ENCODE measurements around the gene DCC. TPM values are rescaled to one million over a fixed set of nuclear protein-coding genes. Genes with fewer than 3 reads are reported as not detected.

Gene DCC
- total RNA-seq, 1 experiment from 2014 or later, result 0.39 TPM

- H3K9me3 Mint-ChIP-seq (ENCODE audit: unreplicated experiment), result no peaks in the 10 kb centered on the region
- POLR2A ChIA-PET, result interaction anchor here (0.6 kb wide), 1 partner anchor 8 kb away, joined by 3 read pairs; no protein-coding TSS in a partner anchor
- H3K4me3 ChIP-seq (ENCODE audit: low read depth, low read length), result no peak overlapping the region
- no peaks in the 10 kb centered on the region for H3K9me3 ChIP-seq
- CTCF ChIA-PET, result no interaction called here
- DNase-seq, result no peak
- TF ChIP-seq CTCF (IDR thresholded peaks at IDR 0.05; ENCODE audit: insufficient read depth in 1 of 2, low read depth in 1 of 2, low read length in 1 of 2, severe bottlenecking in 1 of 2, unreplicated experiment in 1 of 2), result no peak
- H3K27me3 Mint-ChIP-seq (ENCODE audit: insufficient read depth, unreplicated experiment), result no peaks in the 10 kb centered on the region
- H3K4me1 Mint-ChIP-seq (ENCODE audit: low read depth, unreplicated experiment), result no peaks in the 10 kb centered on the region
- H3K4me1 ChIP-seq, result no peaks in the 10 kb centered on the region
- no peaks in the 10 kb centered on the region for H3K36me3 Mint-ChIP-seq (ENCODE audit: insufficient read depth, unreplicated experiment)
- intact Hi-C loops (cut with micrococcal nuclease; ENCODE audit: unreplicated experiment), result no loop called here
- no peak overlapping the region for H3K4me3 Mint-ChIP-seq (ENCODE audit: unreplicated experiment)
- H3K27me3 ChIP-seq (replicated peaks; ENCODE audit: control insufficient read depth, insufficient read depth, low read length), result no peaks in the 10 kb centered on the region
- H3K27ac Mint-ChIP-seq (ENCODE audit: unreplicated experiment), result no peak overlapping the region
- no TSS peak for BruUV-seq (replicated peaks)
- no peaks in the 10 kb centered on the region for H3K36me3 ChIP-seq (ENCODE audit: control insufficient read depth, insufficient read depth, low read length)
Measured at GRCh38 chr18:52869942-52870907, 530.2 kb downstream of the DCC start.

DNA sequence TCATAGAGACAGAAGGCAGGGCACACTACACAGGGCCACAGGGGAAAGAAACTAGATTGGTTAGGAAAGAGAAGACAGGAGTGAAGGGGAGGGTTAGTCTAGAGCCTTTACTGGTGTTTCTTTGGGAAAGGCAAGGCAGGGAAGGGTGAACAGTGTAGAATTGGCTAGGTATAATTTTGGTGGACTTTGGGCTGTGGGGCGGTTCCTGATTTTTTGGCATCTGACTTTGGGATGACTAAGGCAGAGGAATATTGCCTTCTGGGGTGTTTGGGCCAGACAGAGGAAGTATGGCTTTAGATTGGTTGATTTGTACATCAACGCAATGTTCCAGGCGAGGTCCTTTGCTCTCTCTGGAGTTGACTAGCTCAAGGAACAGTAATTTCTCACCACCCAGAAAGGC is 534.8 kb downstream of the DCC start:
- intact Hi-C loops (cut with micrococcal nuclease; ENCODE audit: unreplicated experiment), result no loop called here
- no peaks in the 10 kb centered on the region for H3K4me1 ChIP-seq
- no peaks in the 10 kb centered on the region for H3K9me3 Mint-ChIP-seq (ENCODE audit: unreplicated experiment)
- ChIA-PET CTCF (no interaction called here), POLR2A (no interaction called here)
- H3K27ac Mint-ChIP-seq (ENCODE audit: unreplicated experiment), result no peak overlapping the region
- H3K4me3 Mint-ChIP-seq (ENCODE audit: unreplicated experiment), result no peak overlapping the region
- H3K4me1 Mint-ChIP-seq (ENCODE audit: low read depth, unreplicated experiment), result no peaks in the 10 kb centered on the region
- no peak for DNase-seq
- H3K27me3 ChIP-seq (replicated peaks; ENCODE audit: control insufficient read depth, insufficient read depth, low read length), result no peaks in the 10 kb centered on the region
- H3K4me3 ChIP-seq (ENCODE audit: low read depth, low read length), result no peak overlapping the region
- TF ChIP-seq CTCF (IDR thresholded peaks at IDR 0.05; ENCODE audit: insufficient read depth in 1 of 2, low read depth in 1 of 2, low read length in 1 of 2, severe bottlenecking in 1 of 2, unreplicated experiment in 1 of 2), result no peak
- no peaks in the 10 kb centered on the region for H3K27me3 Mint-ChIP-seq (ENCODE audit: insufficient read depth, unreplicated experiment)
- no peaks in the 10 kb centered on the region for H3K36me3 Mint-ChIP-seq (ENCODE audit: insufficient read depth, unreplicated experiment)
- no TSS peak for BruUV-seq (replicated peaks)
- no peaks in the 10 kb centered on the region for H3K9me3 ChIP-seq
- H3K36me3 ChIP-seq (ENCODE audit: control insufficient read depth, insufficient read depth, low read length), result no peaks in the 10 kb centered on the region

DNA sequence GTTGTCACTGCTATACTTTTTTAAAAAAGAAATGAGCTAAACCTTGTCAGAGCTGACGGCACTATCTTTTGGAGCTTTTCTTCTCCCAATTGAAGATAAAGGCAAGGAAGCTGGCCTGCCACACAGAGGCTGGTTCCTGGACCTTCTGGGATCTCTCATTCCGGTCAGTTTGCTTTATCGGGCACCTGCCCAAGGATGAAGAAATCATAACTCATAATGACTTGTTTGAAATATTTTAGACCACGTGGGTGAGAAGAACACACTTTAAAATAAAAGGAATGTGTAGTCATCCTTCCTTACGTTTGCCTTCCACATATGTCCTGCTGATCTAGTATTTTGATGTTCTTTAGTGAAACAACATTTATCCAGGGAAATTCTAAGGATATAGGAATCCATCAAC is 535.7 kb downstream of the DCC start:
- no peak for DNase-seq
- no peaks in the 10 kb centered on the region for H3K4me1 ChIP-seq
- H3K27ac Mint-ChIP-seq (ENCODE audit: unreplicated experiment), result no peak overlapping the region
- no peaks in the 10 kb centered on the region for H3K9me3 Mint-ChIP-seq (ENCODE audit: unreplicated experiment)
- no peaks in the 10 kb centered on the region for H3K27me3 Mint-ChIP-seq (ENCODE audit: insufficient read depth, unreplicated experiment)
- H3K36me3 Mint-ChIP-seq (ENCODE audit: insufficient read depth, unreplicated experiment), result no peaks in the 10 kb centered on the region
- H3K9me3 ChIP-seq, result no peaks in the 10 kb centered on the region
- intact Hi-C loops (cut with micrococcal nuclease; ENCODE audit: unreplicated experiment), result no loop called here
- no peak overlapping the region for H3K4me3 Mint-ChIP-seq (ENCODE audit: unreplicated experiment)
- no peaks in the 10 kb centered on the region for H3K4me1 Mint-ChIP-seq (ENCODE audit: low read depth, unreplicated experiment)
- BruUV-seq (replicated peaks), result no TSS peak
- no peak overlapping the region for H3K4me3 ChIP-seq (ENCODE audit: low read depth, low read length)
- TF ChIP-seq CTCF (IDR thresholded peaks at IDR 0.05; ENCODE audit: insufficient read depth in 1 of 2, low read depth in 1 of 2, low read length in 1 of 2, severe bottlenecking in 1 of 2, unreplicated experiment in 1 of 2), result no peak
- H3K27me3 ChIP-seq (replicated peaks; ENCODE audit: control insufficient read depth, insufficient read depth, low read length), result no peaks in the 10 kb centered on the region
- H3K36me3 ChIP-seq (ENCODE audit: control insufficient read depth, insufficient read depth, low read length), result no peaks in the 10 kb centered on the region
- ChIA-PET POLR2A (no interaction called here), CTCF (no interaction called here)

Measured in Caco-2 (cell line).